Ovary (tissue), 9 donors: ENCODE results near the gene TNRC6C. TPM values are rescaled to one million over a fixed set of nuclear protein-coding genes. Genes with fewer than 3 reads are reported as not detected.

Source experiments
- DNase-seq, 5 donors: peaks; one replicate each; pipeline ENCODE4 v3.0.0-alpha.2; 2019 to 2020
- H3K27ac ChIP-seq, 2 donors: fragments of 200-600 bp; one replicate each; pipeline versions ENCODE4 v1.5.1 to v1.8.0; 2019 to 2022
- H3K27me3 ChIP-seq: fragments of 200-600 bp; one replicate; pipeline ENCODE4 v1.8.0; 2022
- H3K36me3 ChIP-seq: fragments of 200-600 bp; sonication (generic); one replicate; pipeline ENCODE4 v1.5.1; 2019
- H3K4me1 ChIP-seq: one replicate; pipeline ENCODE4 v1.8.1; 2013; ENCODE audit warnings: mild to moderate bottlenecking, moderate library complexity; ENCODE audit not compliant: insufficient read depth
- H3K4me3 ChIP-seq: fragments of 200-600 bp; sonication (generic); one replicate; pipeline ENCODE4 v1.5.1; 2017
- H3K9me3 ChIP-seq, 2 donors: fragments of 200-600 bp in 1 of 2; sonication (generic) in 1 of 2; one replicate each; pipeline versions ENCODE4 v1.5.1 to v1.8.1; 2013 to 2019; ENCODE audit warnings: mild to moderate bottlenecking in 1 of 2, moderate library complexity in 1 of 2
- EP300 ChIP-seq: sonication (generic); formaldehyde crosslinking; IDR thresholded peaks from one replicate; pipeline ENCODE4 v1.6.1; 2017; ENCODE audit warnings: antibody characterized with exemption
- POLR2A ChIP-seq: fragments of 450-650 bp; IDR thresholded peaks from one replicate; pipeline ENCODE4 v1.6.1; 2017; ENCODE audit warnings: antibody characterized with exemption, mild to moderate bottlenecking, moderate library complexity
- WGBS, 3 donors: extraction: QIAGEN DNeasy Blood & Tissue Kit in 1 of 3; methylation state at CpG; one replicate each; pipeline versions ENCODE4 v1.1.5 to v1.1.7; 2013 to 2017; 5-methylcytosine and 5-hydroxymethylcytosine counted together
- intact Hi-C, 4 donors: fragments of 100-400 bp; cut with DNase I; formaldehyde crosslinking; loops; one replicate each; pipeline versions ENCODE4 v1.11.0 to v1.15.1; 2022 to 2023
- polyA plus RNA-seq, 2 donors: library from polyadenylated mRNA; stranded (reverse); fragments of 200-250 nt in 1 of 2; fragments of 350-450 nt in 1 of 2; fragmentation: Illumina TruSeq in 1 of 2; extraction: RNeasy Lipid Tissue Mini Kit (QIAGEN cat#74804) in 1 of 2; gene quantifications; one replicate each; pipeline ENCODE4 v1.2.3, GENCODE V29; 2013 to 2014
- total RNA-seq, 7 donors: library from RNA; depleted of rRNA in 2 of 7; stranded (reverse); fragments of >200 nt in 2 of 7; fragmentation: NEBNext Ultra II Directional in 3 of 7; extraction: Animal tissue kit (Norgen Biotek cat#: 25700) in 3 of 7; gene quantifications; one replicate each; pipeline versions ENCODE4 v1.1.0 to v1.2.4, GENCODE V29; 2016 to 2023
- TF ChIP-seq, protein P1 (sequence below), 3 donors: fragments of 450-650 bp in 2 of 3; fragments of 200-600 bp in 1 of 3; IDR thresholded peaks; one replicate each; pipeline versions ENCODE4 v1.5.1 to v1.8.0; 2016 to 2022; ENCODE audit warnings: antibody characterized with exemption in 3 of 3, mild to moderate bottlenecking in 1 of 3
- donor health status: DM: no; HTN: no; CAD: no; lungs with moderate emphysema.
- donor health status: DM: no; HTN: no; CAD: no.
- donor health status: Bipolar disorder and iron deficiency.
- donor health status: DM: yes; HTN: yes; CAD: no.
- donor health status: DM: no; HTN: no; CAD: no.
- donor health status: DM: yes; HTN: yes; CAD: no.

TNRC6C gene
- total and polyA plus RNA-seq, 9 donors: 8.7 to 45.3 (median 32.5) TPM

DNA sequence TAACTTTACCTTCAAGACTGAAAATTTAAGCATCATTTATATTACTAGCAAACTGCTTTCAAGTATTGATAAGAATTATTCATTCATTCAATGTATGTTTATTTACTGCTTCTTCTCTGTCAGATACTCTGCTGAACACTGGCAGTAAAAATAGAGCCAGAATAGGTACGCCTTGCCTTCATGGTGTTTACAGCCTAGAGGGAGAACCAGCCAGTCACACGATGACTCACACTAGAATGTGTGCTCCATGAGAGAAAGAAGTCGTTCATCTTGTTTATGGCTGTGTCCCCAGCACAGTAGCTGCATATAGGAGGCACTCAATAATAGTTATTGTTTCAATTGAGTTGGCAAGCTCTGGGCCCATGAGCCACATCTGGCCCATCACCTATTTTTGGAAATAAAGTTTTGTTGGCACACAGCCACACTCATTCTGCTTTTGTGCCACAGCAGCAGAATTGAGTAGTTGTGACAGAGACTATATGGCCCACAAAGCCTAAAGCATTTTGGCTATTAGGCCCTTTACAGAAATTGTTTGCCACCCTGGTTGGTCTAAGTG is 85.9 kb downstream of the TNRC6C start:
- H3K27ac ChIP-seq: no peak overlapping the region
- no peak overlapping the region for H3K4me3 ChIP-seq
- TF ChIP-seq, protein P1, sequence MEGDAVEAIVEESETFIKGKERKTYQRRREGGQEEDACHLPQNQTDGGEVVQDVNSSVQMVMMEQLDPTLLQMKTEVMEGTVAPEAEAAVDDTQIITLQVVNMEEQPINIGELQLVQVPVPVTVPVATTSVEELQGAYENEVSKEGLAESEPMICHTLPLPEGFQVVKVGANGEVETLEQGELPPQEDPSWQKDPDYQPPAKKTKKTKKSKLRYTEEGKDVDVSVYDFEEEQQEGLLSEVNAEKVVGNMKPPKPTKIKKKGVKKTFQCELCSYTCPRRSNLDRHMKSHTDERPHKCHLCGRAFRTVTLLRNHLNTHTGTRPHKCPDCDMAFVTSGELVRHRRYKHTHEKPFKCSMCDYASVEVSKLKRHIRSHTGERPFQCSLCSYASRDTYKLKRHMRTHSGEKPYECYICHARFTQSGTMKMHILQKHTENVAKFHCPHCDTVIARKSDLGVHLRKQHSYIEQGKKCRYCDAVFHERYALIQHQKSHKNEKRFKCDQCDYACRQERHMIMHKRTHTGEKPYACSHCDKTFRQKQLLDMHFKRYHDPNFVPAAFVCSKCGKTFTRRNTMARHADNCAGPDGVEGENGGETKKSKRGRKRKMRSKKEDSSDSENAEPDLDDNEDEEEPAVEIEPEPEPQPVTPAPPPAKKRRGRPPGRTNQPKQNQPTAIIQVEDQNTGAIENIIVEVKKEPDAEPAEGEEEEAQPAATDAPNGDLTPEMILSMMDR (IDR thresholded peaks at IDR 0.05): no peak
- TF ChIP-seq EP300 (no peak), POLR2A (no peak)
- H3K36me3 ChIP-seq: no peaks in the 10 kb centered on the region
- no peaks in the 10 kb centered on the region for H3K4me1 ChIP-seq
- H3K27me3 ChIP-seq: no peaks in the 10 kb centered on the region
- no peak for DNase-seq
- intact Hi-C loops: no loop called here
- H3K9me3 ChIP-seq: no peaks in the 10 kb centered on the region
- 89 to 94% (median 90%) methylated on average over 3 of the region's 3 CpGs for whole genome bisulfite sequencing, 3 donors

DNA sequence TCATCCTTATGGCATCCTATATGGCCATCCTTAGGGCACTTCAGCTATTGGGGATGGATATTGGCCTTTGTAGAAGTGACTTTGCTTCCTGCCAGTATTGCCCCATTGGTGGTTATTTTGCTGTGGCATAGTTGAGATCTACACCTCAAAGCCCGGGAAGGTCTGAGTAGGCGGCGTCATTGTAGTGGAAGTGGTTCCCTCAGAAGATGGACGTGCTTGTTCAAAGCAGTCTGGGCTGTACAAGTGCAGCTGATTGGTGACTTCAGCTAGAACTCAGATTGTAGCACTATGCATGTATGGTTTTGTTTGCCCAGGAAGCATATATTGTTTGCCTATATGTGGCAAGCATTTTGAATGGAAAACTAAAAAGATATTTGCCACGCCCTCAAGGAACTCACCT is 86.8 kb downstream of the TNRC6C start:
- Histone ChIP-seq H3K27ac (no peak overlapping the region), H3K36me3 (no peaks in the 10 kb centered on the region), H3K4me3 (no peak overlapping the region), H3K4me1 (no peaks in the 10 kb centered on the region), H3K27me3 (no peaks in the 10 kb centered on the region), H3K9me3 (no peaks in the 10 kb centered on the region)
- no peak for TF ChIP-seq EP300
- TF ChIP-seq, protein P1 (IDR thresholded peaks at IDR 0.05): no peak
- no peak for TF ChIP-seq POLR2A
- DNase-seq: no peak
- intact Hi-C loops: no loop called here
- WGBS, 3 donors: 89 to 98% (median 96%) methylated on average over 5 of the region's 5 CpGs

DNA sequence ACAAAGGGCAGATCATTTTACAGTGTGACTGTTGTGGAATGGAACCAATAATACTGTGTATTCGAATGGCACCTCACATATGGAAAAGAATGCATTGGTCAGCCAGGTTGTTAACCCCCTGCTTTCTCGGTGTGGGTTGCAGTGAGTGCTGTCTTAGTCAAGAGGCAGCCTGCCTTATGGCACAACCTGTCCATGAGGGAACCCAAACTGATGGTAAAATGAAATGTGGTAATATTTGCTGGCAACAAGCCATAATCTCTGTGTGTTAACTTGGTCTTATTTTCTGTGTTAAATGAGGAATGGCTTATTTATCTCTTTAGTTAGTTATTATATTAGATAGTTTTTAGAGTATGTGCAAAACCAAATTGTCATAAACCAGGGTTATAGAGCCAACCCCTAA is 88.4 kb downstream of the TNRC6C start:
- TF ChIP-seq, protein P1 (IDR thresholded peaks at IDR 0.05): no peak
- TF ChIP-seq POLR2A: no peak
- no peak for TF ChIP-seq EP300
- intact Hi-C loops: no loop called here
- Histone ChIP-seq H3K27ac (no peak overlapping the region), H3K27me3 (no peaks in the 10 kb centered on the region), H3K4me3 (no peak overlapping the region), H3K36me3 (no peaks in the 10 kb centered on the region), H3K9me3 (no peaks in the 10 kb centered on the region), H3K4me1 (no peaks in the 10 kb centered on the region)
- no peak for DNase-seq
- 81 to 91% (median 91%) methylated on average over 2 of the region's 2 CpGs for WGBS, 3 donors

DNA sequence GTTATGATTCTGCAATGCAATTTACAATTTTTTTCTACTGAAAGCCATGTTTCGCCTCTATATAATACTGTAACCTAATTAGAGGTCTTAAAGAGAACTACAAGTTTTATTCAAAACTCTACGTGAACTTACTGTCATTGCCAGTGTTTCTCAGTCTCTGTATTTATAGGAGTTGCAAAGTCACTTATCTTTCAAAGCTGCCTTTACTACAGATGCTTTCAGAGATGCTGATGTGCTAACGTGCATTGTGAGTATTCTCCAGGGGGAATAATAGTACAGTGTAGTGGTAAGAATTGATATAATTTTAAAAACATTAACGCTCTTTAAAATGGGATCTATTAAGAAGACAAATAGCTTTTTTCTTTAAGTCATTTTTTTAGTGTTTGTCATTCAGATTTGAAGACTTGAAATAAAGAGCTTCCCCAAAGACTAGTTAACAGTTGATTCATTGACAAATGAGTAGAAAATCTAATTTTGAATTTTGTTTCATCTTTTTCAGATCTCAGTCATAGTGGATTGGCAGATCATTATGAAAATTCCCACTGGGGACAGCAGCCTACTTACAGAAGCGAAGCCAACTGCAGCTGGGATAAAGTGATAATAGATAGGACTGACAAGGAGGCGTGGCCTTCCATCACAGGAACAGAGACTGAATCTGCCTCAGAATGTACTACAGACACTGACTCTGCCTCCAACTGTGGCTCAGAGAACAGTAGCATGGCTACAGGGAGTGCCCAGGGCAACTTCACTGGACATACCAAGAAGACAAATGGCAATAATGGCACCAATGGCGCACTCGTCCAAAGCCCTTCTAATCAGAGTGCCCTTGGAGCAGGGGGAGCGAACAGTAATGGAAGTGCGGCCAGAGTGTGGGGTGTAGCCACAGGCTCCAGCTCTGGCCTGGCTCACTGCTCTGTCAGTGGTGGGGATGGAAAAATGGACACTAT is 90.1 kb downstream of the TNRC6C start:
- no peak for DNase-seq
- no peaks in the 10 kb centered on the region for H3K4me1 ChIP-seq
- intact Hi-C loops: no loop called here
- H3K27ac ChIP-seq: no peak overlapping the region
- 94 to 97% (median 96%) methylated on average over 10 of the region's 10 CpGs for WGBS, 3 donors
- H3K27me3 ChIP-seq: no peaks in the 10 kb centered on the region
- H3K4me3 ChIP-seq: no peak overlapping the region
- TF ChIP-seq, protein P1 (IDR thresholded peaks at IDR 0.05): no peak
- no peak for TF ChIP-seq POLR2A
- no peak for TF ChIP-seq EP300
- H3K36me3 ChIP-seq: no peaks in the 10 kb centered on the region
- no peaks in the 10 kb centered on the region for H3K9me3 ChIP-seq
